Measurements from ENCODE around the gene TUSC2.

TUSC2 gene

DNA sequence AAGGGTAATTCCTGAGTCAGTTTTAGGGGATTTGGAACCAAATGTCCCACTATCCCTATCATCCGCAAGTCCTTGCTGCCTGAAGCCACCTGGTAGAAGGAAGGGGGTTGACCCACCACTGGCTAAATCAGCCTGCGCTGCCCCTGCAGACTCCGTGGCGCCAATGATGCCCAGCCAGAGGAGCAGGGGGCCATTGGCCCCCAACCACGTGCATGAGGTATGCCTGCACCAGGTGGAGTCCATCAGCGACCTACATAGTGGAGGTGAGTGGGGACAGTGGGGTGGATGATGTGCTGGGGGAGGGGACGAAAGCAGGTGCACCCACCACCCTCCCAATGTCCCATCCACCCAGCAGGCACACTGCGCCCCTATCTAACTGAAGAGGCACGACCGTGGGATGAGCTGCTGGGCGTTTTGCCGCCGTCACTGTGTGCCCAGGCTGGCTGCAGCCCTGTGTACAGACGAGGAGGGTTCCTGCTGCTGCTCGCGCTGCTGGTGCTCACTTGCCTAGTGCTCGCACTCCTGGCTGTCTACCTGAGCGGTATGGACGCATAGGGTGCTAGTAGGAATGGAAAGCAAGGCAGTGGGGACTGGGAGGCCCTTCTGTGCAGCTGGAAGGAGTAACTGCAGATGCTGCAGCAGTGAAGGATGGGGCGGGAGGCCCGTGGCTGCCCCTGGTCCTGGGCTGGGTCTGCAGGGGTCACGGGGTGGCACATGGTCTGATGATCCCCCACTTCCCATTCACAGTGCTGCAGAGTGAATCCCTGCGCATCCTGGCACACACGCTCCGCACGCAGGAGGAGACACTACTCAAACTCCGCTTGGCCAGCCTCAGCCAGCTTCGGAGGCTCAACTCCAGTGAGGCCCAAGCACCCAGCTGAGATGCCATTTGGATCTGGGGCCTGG is 41.4 kb downstream of the TUSC2 start:
- TF ChIP-seq SIN3A (IDR thresholded peaks at IDR 0.05; ENCODE audit: borderline replicate concordance, insufficient read depth, low read length), result no peak
- no peak for TF ChIP-seq TAF1 (IDR thresholded peaks at IDR 0.05; ENCODE audit: borderline replicate concordance, insufficient read depth, low read length)
- TF ChIP-seq POLR2AphosphoS5 (IDR thresholded peaks at IDR 0.05; ENCODE audit: low read depth, low read length), result no peak
- TF ChIP-seq FOXP2 (optimal IDR thresholded peaks at IDR 0.05; ENCODE audit: borderline replicate concordance, extremely low read depth, extremely low read length, insufficient read depth), result no peak
- TF ChIP-seq, protein P1, sequence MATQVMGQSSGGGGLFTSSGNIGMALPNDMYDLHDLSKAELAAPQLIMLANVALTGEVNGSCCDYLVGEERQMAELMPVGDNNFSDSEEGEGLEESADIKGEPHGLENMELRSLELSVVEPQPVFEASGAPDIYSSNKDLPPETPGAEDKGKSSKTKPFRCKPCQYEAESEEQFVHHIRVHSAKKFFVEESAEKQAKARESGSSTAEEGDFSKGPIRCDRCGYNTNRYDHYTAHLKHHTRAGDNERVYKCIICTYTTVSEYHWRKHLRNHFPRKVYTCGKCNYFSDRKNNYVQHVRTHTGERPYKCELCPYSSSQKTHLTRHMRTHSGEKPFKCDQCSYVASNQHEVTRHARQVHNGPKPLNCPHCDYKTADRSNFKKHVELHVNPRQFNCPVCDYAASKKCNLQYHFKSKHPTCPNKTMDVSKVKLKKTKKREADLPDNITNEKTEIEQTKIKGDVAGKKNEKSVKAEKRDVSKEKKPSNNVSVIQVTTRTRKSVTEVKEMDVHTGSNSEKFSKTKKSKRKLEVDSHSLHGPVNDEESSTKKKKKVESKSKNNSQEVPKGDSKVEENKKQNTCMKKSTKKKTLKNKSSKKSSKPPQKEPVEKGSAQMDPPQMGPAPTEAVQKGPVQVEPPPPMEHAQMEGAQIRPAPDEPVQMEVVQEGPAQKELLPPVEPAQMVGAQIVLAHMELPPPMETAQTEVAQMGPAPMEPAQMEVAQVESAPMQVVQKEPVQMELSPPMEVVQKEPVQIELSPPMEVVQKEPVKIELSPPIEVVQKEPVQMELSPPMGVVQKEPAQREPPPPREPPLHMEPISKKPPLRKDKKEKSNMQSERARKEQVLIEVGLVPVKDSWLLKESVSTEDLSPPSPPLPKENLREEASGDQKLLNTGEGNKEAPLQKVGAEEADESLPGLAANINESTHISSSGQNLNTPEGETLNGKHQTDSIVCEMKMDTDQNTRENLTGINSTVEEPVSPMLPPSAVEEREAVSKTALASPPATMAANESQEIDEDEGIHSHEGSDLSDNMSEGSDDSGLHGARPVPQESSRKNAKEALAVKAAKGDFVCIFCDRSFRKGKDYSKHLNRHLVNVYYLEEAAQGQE (IDR thresholded peaks at IDR 0.05; ENCODE audit: insufficient read depth in 1 of 2, low read depth in 2 of 2, low read length in 2 of 2), result no peak

DNA sequence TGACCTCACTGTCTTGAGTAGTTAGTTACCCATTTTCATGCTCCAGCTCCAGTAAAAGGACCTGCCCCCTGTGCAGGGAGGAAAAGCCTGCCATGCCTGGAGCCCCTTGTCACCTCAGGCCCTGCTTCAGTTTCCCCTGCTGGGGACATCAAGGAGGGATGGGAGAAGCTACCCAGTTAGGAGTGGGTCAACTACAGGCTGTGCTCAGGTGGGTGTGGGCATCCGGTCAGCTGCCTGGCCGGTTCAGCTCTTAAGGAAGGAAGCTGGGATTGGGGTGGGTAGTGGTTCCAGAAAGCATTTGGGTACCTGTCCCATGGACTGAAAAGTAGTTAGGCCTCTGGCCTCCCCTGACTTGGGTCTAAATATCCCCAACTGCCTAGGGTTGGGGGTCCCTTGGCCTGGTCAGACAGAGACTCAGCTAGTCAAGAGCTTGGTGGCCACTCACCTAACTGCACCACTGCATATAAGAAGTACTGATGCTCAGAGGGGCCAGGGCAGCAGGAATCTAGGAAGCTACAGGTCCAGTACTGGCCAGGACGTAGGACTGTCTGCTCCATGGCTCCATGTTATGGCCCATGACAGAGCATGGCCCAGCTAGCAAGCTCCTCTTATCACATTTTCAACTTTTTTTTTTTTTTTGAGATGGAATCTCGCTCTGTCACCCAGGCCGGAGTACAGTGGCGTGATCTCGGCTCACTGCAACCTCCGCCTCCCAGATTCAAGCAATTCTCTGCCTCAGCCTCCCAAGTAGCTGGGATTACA is 48.6 kb downstream of the TUSC2 start:
- TF ChIP-seq TAF1 (IDR thresholded peaks at IDR 0.05; ENCODE audit: borderline replicate concordance, insufficient read depth, low read length) (no peak), POLR2AphosphoS5 (IDR thresholded peaks at IDR 0.05; ENCODE audit: low read depth, low read length) (no peak), FOXP2 (optimal IDR thresholded peaks at IDR 0.05; ENCODE audit: borderline replicate concordance, extremely low read depth, extremely low read length, insufficient read depth) (no peak), SIN3A (IDR thresholded peaks at IDR 0.05; ENCODE audit: borderline replicate concordance, insufficient read depth, low read length) (no peak)
- TF ChIP-seq, protein P1 (IDR thresholded peaks at IDR 0.05; ENCODE audit: insufficient read depth in 1 of 2, low read depth in 2 of 2, low read length in 2 of 2), result no peak

GRCh38 chr3:50278880-50279224 is 49.2 kb downstream of the TUSC2 start, which contains the start of gene LSMEM2:
LSMEM2 (plus strand) TSS chr3:50279087; CDS start chr3:50279114, 27 bp downstream.
- no peak for TF ChIP-seq SIN3A (IDR thresholded peaks at IDR 0.05; ENCODE audit: borderline replicate concordance, insufficient read depth, low read length)
- TF ChIP-seq FOXP2 (optimal IDR thresholded peaks at IDR 0.05; ENCODE audit: borderline replicate concordance, extremely low read depth, extremely low read length, insufficient read depth), result no peak
- no peak for TF ChIP-seq POLR2AphosphoS5 (IDR thresholded peaks at IDR 0.05; ENCODE audit: low read depth, low read length)
- TF ChIP-seq, protein P1 (IDR thresholded peaks at IDR 0.05; ENCODE audit: insufficient read depth in 1 of 2, low read depth in 2 of 2, low read length in 2 of 2), result no peak
- TF ChIP-seq TAF1 (IDR thresholded peaks at IDR 0.05; ENCODE audit: borderline replicate concordance, insufficient read depth, low read length), result no peak

GRCh38 chr3:50278123-50278879 is 49.7 kb downstream of the TUSC2 start:
- TF ChIP-seq POLR2AphosphoS5 (IDR thresholded peaks at IDR 0.05; ENCODE audit: low read depth, low read length) (no peak), SIN3A (IDR thresholded peaks at IDR 0.05; ENCODE audit: borderline replicate concordance, insufficient read depth, low read length) (no peak), FOXP2 (optimal IDR thresholded peaks at IDR 0.05; ENCODE audit: borderline replicate concordance, extremely low read depth, extremely low read length, insufficient read depth) (no peak), TAF1 (IDR thresholded peaks at IDR 0.05; ENCODE audit: borderline replicate concordance, insufficient read depth, low read length) (no peak)
- TF ChIP-seq, protein P1 (IDR thresholded peaks at IDR 0.05; ENCODE audit: insufficient read depth in 1 of 2, low read depth in 2 of 2, low read length in 2 of 2), result no peak
